SK-N-SH (cell line): ENCODE data around the gene REV1.

Experiments used
- CHD2 ChIP-seq: fragments of 150-350 bp; IDR thresholded peaks from 2 replicates; pipeline ENCODE4 v1.6.1; 2018; ENCODE audit warnings: low read length; ENCODE audit not compliant: partially characterized antibody
- EZH2phosphoT487 ChIP-seq: fragments of 200-600 bp; sonication (generic); IDR thresholded peaks from 2 replicates; pipeline ENCODE4 v1.6.1; 2017; ENCODE audit warnings: low read depth, mixed run types, mild to moderate bottlenecking, antibody characterized with exemption, moderate library complexity, borderline replicate concordance
- MXI1 ChIP-seq: IDR thresholded peaks from 2 replicates; pipeline ENCODE4 v1.6.1; 2012; ENCODE audit warnings: mild to moderate bottlenecking, low read depth, low read length, improper control_type of control experiment
- NFIC ChIP-seq: IDR thresholded peaks from 2 replicates; pipeline ENCODE4 v1.4.0; 2012; ENCODE audit warnings: borderline replicate concordance
- POLR2AphosphoS5 ChIP-seq: IDR thresholded peaks from 2 replicates; pipeline ENCODE4 v1.6.1; 2012; ENCODE audit warnings: low read depth, low read length
- RAD21 ChIP-seq: IDR thresholded peaks from 2 replicates; pipeline ENCODE4 v1.6.1; 2012; ENCODE audit warnings: mild to moderate bottlenecking, low read length
- SIN3A ChIP-seq: IDR thresholded peaks from 2 replicates; pipeline ENCODE4 v1.6.1; 2012; ENCODE audit warnings: low read depth, mild to moderate bottlenecking, low read length, moderate library complexity, borderline replicate concordance
- SMC3 ChIP-seq: IDR thresholded peaks from 2 replicates; pipeline ENCODE4 v1.6.1; 2012; ENCODE audit warnings: low read depth, low read length, improper control_type of control experiment
- TCF12 ChIP-seq: IDR thresholded peaks from 2 replicates; pipeline ENCODE4 v1.4.0; 2012
- TEAD4 ChIP-seq: IDR thresholded peaks from 2 replicates; pipeline ENCODE4 v1.4.0; 2012; ENCODE audit warnings: mild to moderate bottlenecking, borderline replicate concordance; ENCODE audit not compliant: insufficient read depth
- TF ChIP-seq, protein P1 (sequence below): fragments of 200-600 bp; sonication (generic); IDR thresholded peaks from 2 replicates; pipeline ENCODE4 v1.6.1; 2017; ENCODE audit warnings: antibody characterized with exemption, mild to moderate bottlenecking, moderate library complexity
- TF ChIP-seq, protein P2 (sequence below): IDR thresholded peaks from 2 replicates; pipeline ENCODE4 v1.4.0; 2012; ENCODE audit warnings: low read depth, borderline replicate concordance
- TF ChIP-seq, protein P3 (sequence below): IDR thresholded peaks from 2 replicates; pipeline ENCODE4 v1.6.1; 2012; ENCODE audit warnings: mild to moderate bottlenecking, low read depth, low read length, moderate library complexity

DNA sequence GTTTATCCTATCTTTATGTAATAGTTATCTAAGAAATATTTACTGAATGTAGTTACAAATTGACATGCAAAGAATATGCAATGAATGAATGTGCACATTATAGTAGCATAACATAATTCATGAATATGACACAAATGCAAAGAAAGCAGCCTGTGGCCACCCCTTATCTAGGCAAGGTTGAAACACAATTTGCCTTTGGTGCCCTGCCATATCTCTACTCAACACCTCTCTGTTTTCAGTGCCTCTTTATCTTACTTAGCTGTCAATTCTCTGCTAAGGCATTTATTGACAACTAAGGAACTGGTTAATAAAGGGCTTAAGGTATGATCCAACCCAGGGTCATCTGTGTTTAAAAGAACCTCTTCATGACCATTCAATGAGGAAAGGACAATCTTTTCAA lies 18.9 kb downstream of the REV1 start:
- no peak for TF ChIP-seq POLR2AphosphoS5
- TF ChIP-seq, protein P1, sequence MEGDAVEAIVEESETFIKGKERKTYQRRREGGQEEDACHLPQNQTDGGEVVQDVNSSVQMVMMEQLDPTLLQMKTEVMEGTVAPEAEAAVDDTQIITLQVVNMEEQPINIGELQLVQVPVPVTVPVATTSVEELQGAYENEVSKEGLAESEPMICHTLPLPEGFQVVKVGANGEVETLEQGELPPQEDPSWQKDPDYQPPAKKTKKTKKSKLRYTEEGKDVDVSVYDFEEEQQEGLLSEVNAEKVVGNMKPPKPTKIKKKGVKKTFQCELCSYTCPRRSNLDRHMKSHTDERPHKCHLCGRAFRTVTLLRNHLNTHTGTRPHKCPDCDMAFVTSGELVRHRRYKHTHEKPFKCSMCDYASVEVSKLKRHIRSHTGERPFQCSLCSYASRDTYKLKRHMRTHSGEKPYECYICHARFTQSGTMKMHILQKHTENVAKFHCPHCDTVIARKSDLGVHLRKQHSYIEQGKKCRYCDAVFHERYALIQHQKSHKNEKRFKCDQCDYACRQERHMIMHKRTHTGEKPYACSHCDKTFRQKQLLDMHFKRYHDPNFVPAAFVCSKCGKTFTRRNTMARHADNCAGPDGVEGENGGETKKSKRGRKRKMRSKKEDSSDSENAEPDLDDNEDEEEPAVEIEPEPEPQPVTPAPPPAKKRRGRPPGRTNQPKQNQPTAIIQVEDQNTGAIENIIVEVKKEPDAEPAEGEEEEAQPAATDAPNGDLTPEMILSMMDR, result no peak
- no peak for TF ChIP-seq TEAD4
- TF ChIP-seq SMC3, result no peak
- TF ChIP-seq, protein P2, sequence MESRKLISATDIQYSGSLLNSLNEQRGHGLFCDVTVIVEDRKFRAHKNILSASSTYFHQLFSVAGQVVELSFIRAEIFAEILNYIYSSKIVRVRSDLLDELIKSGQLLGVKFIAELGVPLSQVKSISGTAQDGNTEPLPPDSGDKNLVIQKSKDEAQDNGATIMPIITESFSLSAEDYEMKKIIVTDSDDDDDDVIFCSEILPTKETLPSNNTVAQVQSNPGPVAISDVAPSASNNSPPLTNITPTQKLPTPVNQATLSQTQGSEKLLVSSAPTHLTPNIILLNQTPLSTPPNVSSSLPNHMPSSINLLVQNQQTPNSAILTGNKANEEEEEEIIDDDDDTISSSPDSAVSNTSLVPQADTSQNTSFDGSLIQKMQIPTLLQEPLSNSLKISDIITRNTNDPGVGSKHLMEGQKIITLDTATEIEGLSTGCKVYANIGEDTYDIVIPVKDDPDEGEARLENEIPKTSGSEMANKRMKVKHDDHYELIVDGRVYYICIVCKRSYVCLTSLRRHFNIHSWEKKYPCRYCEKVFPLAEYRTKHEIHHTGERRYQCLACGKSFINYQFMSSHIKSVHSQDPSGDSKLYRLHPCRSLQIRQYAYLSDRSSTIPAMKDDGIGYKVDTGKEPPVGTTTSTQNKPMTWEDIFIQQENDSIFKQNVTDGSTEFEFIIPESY, result no peak
- TF ChIP-seq MXI1, result no peak
- no peak for TF ChIP-seq TCF12
- TF ChIP-seq EZH2phosphoT487, result no peak
- TF ChIP-seq, protein P3, sequence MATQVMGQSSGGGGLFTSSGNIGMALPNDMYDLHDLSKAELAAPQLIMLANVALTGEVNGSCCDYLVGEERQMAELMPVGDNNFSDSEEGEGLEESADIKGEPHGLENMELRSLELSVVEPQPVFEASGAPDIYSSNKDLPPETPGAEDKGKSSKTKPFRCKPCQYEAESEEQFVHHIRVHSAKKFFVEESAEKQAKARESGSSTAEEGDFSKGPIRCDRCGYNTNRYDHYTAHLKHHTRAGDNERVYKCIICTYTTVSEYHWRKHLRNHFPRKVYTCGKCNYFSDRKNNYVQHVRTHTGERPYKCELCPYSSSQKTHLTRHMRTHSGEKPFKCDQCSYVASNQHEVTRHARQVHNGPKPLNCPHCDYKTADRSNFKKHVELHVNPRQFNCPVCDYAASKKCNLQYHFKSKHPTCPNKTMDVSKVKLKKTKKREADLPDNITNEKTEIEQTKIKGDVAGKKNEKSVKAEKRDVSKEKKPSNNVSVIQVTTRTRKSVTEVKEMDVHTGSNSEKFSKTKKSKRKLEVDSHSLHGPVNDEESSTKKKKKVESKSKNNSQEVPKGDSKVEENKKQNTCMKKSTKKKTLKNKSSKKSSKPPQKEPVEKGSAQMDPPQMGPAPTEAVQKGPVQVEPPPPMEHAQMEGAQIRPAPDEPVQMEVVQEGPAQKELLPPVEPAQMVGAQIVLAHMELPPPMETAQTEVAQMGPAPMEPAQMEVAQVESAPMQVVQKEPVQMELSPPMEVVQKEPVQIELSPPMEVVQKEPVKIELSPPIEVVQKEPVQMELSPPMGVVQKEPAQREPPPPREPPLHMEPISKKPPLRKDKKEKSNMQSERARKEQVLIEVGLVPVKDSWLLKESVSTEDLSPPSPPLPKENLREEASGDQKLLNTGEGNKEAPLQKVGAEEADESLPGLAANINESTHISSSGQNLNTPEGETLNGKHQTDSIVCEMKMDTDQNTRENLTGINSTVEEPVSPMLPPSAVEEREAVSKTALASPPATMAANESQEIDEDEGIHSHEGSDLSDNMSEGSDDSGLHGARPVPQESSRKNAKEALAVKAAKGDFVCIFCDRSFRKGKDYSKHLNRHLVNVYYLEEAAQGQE, result no peak
- TF ChIP-seq RAD21, result no peak
- no peak for TF ChIP-seq CHD2
- no peak for TF ChIP-seq NFIC
- no peak for TF ChIP-seq SIN3A
